GM19043 (cell line): ENCODE measurements around the gene SPNS3.

Experiments
- ATAC-seq: cut with Tn5 transposase; IDR thresholded peaks from one replicate; pipeline ENCODE4 v1.9.1; 2021; ENCODE audit warnings: low read depth; ENCODE audit not compliant: unreplicated experiment

Gene SPNS3

GRCh38 chr17:4485676-4486646, 52.2 kb downstream of the SPNS3 start:
- ATAC-seq = no peak

GRCh38 chr17:4487296-4487695, 53.6 kb downstream of the SPNS3 start:
- no peak for ATAC-seq

GRCh38 chr17:4487820-4488716, 54.3 kb downstream of the SPNS3 start:
- no peak for ATAC-seq

DNA sequence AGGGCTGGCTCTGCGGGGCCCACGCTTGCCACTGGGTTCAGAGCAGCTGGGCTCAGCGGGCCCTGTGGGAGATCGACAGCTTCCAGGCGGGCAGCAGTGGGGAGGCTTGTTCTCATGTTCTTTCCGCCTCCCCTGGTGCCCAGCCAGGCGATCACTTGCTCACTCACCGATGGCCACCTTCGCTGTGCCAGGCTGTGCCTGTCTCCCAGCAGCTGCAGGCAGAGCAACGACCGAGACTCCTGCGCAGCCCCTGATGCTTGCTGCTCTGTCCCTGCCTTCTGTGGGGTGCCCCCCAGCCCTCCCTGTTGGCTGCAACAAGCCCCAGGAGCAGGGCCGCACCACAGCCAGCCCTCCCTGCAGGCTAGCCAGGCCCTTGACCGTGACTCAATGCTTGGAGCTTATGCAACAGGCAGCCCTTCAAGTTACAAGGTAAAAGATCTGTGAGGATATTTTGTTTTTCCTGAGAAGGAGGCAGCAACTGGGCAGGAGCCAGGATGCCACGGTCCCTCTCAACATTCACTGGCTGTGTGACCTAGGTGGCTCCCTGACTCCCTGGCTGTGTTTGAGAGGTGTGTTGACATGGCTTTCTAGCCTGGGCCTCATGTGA, 55.4 kb downstream of the SPNS3 start:
- ATAC-seq = no peak

DNA sequence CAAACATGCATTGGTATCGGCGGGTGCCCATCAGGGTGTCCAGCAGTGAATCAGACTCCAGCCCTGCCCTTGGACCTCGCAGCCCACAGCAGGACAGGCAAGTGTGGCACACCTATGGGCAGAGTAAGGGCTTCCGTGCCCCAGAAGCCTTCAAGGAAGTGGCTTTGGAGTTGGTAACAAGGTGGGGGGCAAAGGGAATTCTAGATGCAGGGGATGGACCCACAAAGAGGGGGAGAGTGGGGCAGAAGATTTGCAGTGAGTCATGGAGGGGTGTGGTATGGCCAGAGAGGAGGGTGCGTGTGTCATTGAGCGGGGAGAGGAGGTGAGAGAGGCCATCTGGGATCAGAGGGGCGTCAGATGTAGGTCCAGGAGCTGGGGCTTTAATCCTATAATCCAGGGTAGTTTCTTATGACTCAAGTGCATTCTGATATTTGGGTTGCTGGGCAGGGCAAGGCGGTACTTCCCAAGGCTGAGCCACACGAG, 56.4 kb downstream of the SPNS3 start:
- ATAC-seq = no peak

- no peak for ATAC-seq
Measured at GRCh38 chr17:4490637-4491061, 56.9 kb downstream of the SPNS3 start.

DNA sequence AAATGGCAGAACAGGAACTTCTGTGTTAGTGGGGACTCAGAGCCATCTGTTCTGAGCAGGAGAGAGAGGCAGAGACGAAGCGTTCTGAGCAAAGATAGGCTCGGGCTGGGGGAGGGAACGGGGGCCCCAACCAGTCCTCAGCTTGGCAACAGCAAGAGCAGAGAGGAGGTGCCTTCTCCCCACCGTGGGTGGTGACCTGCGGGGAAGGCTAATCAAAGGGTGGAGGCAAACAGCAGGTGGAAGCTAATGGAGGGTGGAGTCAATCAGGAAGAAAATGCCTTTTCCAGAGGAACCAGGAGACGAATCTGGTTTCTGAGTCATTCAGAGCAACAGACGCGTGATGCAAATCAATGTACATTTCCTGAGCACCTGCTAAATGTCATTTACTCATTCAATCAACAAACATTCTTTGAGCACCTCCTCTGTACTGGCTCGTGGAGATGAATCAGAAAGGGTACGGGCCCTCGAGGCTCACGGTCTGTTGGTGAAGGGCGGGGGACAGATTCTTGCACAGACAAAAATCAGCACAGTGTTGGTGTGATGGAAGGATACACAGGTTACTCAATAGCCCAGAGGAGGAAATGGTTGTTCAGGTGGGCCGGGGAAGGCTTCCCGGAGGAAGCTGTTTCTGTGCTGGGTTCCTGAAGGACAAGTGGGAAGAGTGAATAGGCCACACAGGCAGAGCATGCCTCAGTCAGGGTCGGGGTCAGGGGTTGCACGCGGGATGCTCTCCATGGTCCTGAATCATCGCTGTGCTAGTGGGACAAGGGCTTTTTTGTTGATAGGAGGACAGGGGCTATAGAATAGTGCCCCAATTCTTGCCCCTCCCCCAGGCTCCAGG, 59.2 kb downstream of the SPNS3 start:
- no peak for ATAC-seq

DNA sequence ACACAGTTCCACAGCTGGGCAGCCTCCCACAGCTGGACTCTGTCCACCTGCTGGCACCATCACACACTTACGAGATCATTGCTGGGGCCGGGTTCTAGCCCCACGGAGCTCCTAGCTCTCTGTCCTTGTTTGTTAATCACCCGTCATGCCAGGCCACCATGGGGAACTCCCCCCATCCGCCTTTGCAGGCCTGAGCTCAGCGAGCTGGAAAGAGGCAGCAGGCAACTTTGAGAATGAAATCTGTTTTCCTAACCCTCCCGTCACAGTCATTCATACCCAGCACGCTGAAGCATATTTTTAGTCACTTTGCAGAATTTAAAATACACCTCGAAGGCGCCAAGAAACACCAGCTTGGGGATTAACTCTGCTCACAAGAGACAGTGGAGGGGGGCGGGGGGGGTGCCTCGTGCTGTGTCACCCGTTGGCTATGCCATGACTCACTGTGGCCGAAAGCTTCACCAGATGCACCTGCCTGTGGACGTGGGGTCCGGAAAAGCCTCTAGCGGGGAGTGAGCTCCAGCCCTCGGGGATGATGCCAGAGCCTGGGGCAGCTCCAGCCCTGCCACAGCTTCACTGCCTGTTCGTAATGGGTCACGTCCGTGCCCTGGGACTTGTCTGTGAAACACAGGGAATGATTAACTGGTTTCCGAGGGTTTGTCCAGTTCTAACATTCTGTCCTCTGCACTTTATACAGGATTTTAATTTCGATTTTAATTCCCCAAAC, 63.5 kb downstream of the SPNS3 start:
- ATAC-seq = no peak

DNA sequence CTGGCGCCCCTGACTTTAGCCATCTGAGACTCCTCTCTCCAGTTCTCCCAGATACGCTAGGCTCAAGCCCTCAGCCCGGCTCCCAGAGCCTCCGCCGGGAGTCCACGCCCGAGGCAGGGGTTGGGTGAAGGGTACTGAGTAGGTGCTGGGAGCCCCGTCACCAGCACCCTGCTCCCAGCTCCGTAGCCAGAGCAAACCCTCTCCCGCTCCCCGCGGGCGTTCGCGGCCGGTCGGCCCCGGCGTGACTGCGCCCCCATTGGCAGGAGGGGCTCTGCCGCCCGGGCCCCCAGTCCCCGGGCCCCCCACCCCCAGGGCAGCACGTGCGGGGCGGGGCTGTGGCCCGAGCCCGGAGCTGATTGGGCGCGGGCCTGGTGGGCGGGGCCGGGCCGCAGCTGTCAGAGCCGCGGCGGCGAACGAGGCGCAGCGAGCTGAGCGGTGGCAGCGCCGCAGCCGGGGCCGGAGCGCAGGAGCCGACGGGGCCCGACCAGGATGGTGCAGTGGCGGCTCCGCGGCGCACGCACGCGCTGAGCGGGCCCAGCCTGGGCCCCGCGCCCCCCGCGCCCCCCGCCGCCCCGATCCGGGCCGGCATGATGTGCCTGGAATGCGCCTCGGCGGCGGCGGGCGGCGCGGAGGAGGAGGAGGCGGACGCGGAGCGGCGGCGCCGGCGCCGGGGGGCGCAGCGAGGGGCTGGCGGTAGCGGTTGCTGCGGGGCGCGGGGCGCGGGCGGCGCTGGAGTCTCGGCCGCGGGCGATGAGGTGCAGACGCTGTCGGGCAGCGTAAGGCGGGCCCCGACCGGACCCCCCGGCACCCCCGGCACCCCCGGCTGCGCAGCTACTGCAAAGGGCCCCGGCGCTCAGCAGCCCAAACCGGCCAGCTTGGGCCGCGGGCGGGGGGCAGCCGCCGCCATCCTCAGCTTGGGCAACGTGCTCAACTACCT, 65.0 kb downstream of the SPNS3 start, which contains the start of gene SPNS2:
TSS of gene SPNS2 (plus strand) at position 421 of the 937 bp plus-strand sequence. CDS start at position 588, 167 bp downstream.
- ATAC-seq = no peak

DNA sequence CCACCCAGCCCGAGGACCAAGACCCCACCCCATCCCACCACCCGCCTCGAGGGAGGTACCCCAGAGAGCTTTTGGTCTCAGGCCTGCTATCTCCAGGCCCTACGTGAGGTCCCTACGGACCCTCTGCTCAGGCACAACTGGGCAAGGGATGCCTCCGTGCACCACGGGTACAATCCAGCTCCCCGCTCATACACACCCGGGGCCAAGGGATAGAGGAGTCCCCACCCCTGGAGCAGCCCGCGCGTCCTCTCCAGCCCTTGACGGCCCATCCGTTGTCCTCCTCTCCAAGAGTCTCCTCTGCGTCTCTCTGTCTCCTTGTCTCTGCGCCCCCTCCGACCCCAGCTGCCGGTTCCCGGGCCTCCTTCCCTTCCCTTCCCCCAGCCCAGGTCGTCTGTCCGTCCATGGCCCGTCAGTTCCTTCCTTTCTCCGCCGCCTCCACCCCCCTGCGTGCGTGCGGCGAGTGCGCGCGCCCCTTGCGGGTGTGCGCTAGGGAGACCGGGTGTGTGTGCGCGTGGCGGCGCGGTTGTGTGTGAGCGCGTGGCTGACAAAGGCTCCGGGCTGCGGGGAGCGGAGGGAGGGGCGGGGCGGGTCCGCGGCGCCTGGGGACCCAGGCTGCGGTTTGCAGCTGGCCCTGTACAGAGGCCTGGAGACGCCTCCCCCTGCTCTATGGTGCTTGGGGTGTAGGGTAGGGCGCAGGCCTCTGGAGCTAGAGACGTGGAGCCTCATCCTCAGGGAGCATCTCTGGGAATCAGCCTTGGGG, 65.9 kb downstream of the SPNS3 start:
- no peak for ATAC-seq

DNA sequence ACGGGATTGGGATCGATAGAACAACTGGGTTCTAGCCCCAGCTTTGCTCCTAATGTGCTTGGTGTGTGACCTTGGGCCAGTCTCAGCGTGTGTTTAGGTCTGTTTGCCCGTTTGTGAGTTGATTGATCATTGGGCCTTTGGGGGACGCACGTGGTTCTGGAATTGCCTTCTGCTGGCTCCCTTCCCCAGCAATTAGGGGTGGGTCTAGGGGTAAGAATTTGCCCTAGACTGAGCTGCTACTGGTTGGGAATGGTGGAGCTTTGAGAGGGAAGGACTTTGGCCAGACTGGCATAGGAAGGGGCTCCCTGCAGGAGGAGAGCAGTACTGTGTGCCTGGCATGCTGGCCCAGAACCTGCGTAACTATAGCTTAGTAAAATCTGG, 66.4 kb downstream of the SPNS3 start:
- ATAC-seq = no peak

GRCh38 chr17:4501295-4501949, 67.7 kb downstream of the SPNS3 start:
- ATAC-seq = no peak

DNA sequence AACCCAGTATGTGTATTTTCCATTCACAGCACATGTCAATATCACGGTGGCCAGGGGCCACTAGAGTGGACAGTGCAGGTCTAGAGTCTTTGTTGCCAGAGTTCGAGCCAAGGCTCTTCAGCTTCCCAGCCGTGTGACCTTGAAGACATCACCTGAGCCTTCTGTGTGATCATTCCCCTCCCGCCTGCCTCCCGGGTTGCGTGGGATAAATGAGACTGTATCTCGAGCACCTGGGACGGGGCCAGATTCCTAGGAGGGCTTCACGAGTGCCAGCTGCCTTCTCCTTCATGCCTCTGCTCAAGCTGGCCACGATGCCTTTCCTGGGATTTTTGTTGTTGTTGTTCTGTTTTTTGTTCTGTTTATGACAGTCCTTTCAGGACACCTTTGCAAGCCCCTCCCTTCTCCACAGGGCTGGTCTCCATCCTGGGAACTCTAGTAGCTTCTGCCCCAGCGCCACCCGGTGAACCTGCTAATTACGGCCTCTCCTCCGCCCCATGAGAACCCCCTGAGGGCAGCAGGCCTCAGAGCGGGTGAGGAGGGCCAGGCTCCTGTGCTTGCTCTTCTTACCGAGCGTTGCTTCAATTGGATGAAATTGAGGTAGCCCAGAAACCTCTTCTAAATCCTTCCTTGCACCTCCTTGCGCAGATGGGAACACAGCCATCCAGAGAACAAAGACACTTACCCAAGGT, 68.9 kb downstream of the SPNS3 start:
- ATAC-seq = no peak

- ATAC-seq = no peak
Measured at GRCh38 chr17:4503283-4504025, 69.7 kb downstream of the SPNS3 start.

DNA sequence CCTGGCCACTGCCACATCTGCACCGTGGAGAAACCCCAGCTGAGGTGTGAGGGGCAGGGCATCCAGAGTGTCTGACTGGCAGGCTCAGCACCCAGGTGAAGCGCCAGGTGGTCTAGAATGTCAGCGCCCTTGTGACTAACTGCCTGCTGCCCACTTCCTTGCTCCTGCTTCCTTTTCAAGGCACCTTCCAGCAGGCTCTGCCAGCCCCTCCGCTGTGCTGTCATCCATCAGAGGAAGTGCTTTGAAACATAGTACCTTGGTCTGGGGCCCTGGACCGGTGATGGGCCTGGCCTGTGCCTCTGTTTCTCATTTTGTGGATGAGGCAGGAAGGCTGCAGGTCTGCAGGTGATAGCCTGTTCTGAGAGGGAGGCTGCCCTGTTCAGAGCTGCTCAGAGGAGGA, 70.4 kb downstream of the SPNS3 start:
- no peak for ATAC-seq

GRCh38 chr17:4505187-4505586, 71.4 kb downstream of the SPNS3 start:
- no peak for ATAC-seq
